HCT116 (cell line): ENCODE measurements around the gene PHTF1. TPM values are rescaled to one million over a fixed set of nuclear protein-coding genes. Genes with fewer than 3 reads are reported as not detected.

ENCODE experiments used
- ATAC-seq: fragments of 200-7000 bp; cut with Tn5 transposase; 2 replicates; pipeline ENCODE4 v1.9.1; 2020; ENCODE audit warnings: mild to moderate bottlenecking, moderate library complexity
- BruUV-seq: library from RNA; stranded (reverse); fragments of 400-500 nt; replicated peaks from 2 replicates; lab custom pipeline; 2021; lab: Mats Ljungman, UMichigan
- CTCF ChIA-PET: fragments of 300-600 bp; sonication (Branson Sonifier 250); formaldehyde crosslinking; loops from one replicate; lab custom pipeline; 2021; ENCODE audit warnings: antibody characterized with exemption; lab: Charles Lee
- POLR2A ChIA-PET: fragments of 300-600, 350-600 bp; sonication (Branson Sonifier 250); formaldehyde crosslinking; loops from one replicate; lab custom pipeline; 2021; ENCODE audit warnings: antibody characterized with exemption; lab: Charles Lee
- RAD21 ChIA-PET, 2 experiments: fragments of 300-600 bp; sonication (Branson Sonifier 250); formaldehyde crosslinking; loops; one replicate each; lab custom pipeline; 2023; ENCODE audit warnings: low total read pairs in 2 of 2; ENCODE audit not compliant: uncharacterized antibody in 2 of 2, unreplicated experiment in 2 of 2, low non-redundant PET in 1 of 2; lab: Charles Lee
- DNase-seq: peaks from one replicate; pipeline ENCODE4 v3.0.0-alpha.2; 2010; ENCODE audit warnings: low read depth, low spot score
- H2AFZ ChIP-seq: fragments of 200-600 bp; shearing (Covaris generic), sonication (generic); 2 replicates; pipeline ENCODE4 v1.6.1; 2017; ENCODE audit warnings: low read depth, mixed run types, mixed read lengths, antibody characterized with exemption, low read length; ENCODE audit not compliant: poor library complexity, severe bottlenecking
- H3K27ac ChIP-seq: 2 replicates; pipeline ENCODE4 v1.5.1; 2012; ENCODE audit warnings: low read depth, low read length
- H3K27me3 ChIP-seq: fragments of 200-600 bp; sonication (generic); 2 replicates; pipeline ENCODE4 v1.6.1; 2016; ENCODE audit warnings: mixed run types, low read length, mixed read lengths; ENCODE audit not compliant: insufficient read depth
- H3K36me3 ChIP-seq, 2 experiments: fragments of 200-500 bp in 1 of 2; fragments of 200-600 bp in 1 of 2; sonication (Bioruptor generic) in 1 of 2; sonication (generic) in 1 of 2; 2 replicates each; pipeline versions ENCODE4 v1.5.1 to v1.6.1; 2014 to 2016; ENCODE audit warnings: low read length in 2 of 2, inconsistent platforms in 1 of 2, mixed read lengths in 1 of 2, mixed run types in 1 of 2; ENCODE audit not compliant: insufficient read depth in 2 of 2, control insufficient read depth in 1 of 2
- H3K4me1 ChIP-seq, 2 experiments: fragments of 200-600 bp in 1 of 2; sonication (generic) in 1 of 2; 2 replicates each; pipeline versions ENCODE4 v1.5.1 to v1.6.1; 2012 to 2017; ENCODE audit warnings: low read length in 2 of 2, inconsistent platforms in 1 of 2, mild to moderate bottlenecking in 1 of 2, mixed read lengths in 1 of 2, mixed run types in 1 of 2, moderate library complexity in 1 of 2; ENCODE audit not compliant: insufficient read depth in 2 of 2, control insufficient read depth in 1 of 2
- H3K4me2 ChIP-seq: fragments of 200-600 bp; sonication (generic); 2 replicates; pipeline ENCODE4 v1.6.1; 2017; ENCODE audit warnings: mixed run types, low read length, mixed read lengths
- H3K4me3 ChIP-seq, 2 experiments: fragments of 200-600 bp in 1 of 2; sonication (generic) in 1 of 2; replicated peaks in 1 of 2; 2 replicates each; pipeline ENCODE4 v1.5.1; 2011 to 2016; ENCODE audit warnings: low read length in 2 of 2, control low read depth in 1 of 2, low read depth in 1 of 2, mild to moderate bottlenecking in 1 of 2, mixed read lengths in 1 of 2, mixed run types in 1 of 2
- H3K79me2 ChIP-seq: fragments of 200-600 bp; sonication (generic); 2 replicates; pipeline ENCODE4 v1.6.1; 2017; ENCODE audit warnings: mild to moderate bottlenecking, mixed run types, low read length, moderate library complexity, mixed read lengths; ENCODE audit not compliant: insufficient read depth
- H3K9ac ChIP-seq: fragments of 200-600 bp; sonication (generic); 2 replicates; pipeline ENCODE4 v1.6.1; 2016; ENCODE audit warnings: low read length, mixed read lengths
- H3K9me2 ChIP-seq: fragments of 200-600 bp; sonication (generic), shearing (Covaris generic); 2 replicates; pipeline ENCODE4 v1.6.1; 2017; ENCODE audit warnings: mixed run types, mild to moderate bottlenecking, moderate library complexity; ENCODE audit not compliant: insufficient read depth
- H3K9me3 ChIP-seq, 2 experiments: fragments of 200-500 bp in 1 of 2; fragments of 200-600 bp in 1 of 2; sonication (Bioruptor generic) in 1 of 2; sonication (generic) in 1 of 2; 2 replicates each; pipeline ENCODE4 v1.6.1; 2014 to 2017; ENCODE audit warnings: low read length in 2 of 2, mixed read lengths in 2 of 2, inconsistent platforms in 1 of 2, low read depth in 1 of 2, mild to moderate bottlenecking in 1 of 2, mixed run types in 1 of 2, moderate library complexity in 1 of 2; ENCODE audit not compliant: control insufficient read depth in 1 of 2, insufficient read depth in 1 of 2
- H4K20me1 ChIP-seq: fragments of 200-600 bp; sonication (generic), shearing (Covaris generic); 2 replicates; pipeline ENCODE4 v1.6.1; 2017; ENCODE audit warnings: mixed run types, mild to moderate bottlenecking, moderate library complexity; ENCODE audit not compliant: insufficient read depth
- CBX3 ChIP-seq: IDR thresholded peaks from 2 replicates; pipeline ENCODE4 v1.6.1; 2012; ENCODE audit warnings: low read depth
- CEBPB ChIP-seq: IDR thresholded peaks from 2 replicates; pipeline ENCODE4 v1.6.1; 2012; ENCODE audit warnings: low read depth
- ELF1 ChIP-seq: IDR thresholded peaks from 2 replicates; pipeline ENCODE4 v1.6.1; 2012; ENCODE audit warnings: low read depth, borderline replicate concordance
- EZH2 ChIP-seq: fragments of 200-600 bp; sonication (generic); IDR thresholded peaks from 2 replicates; pipeline ENCODE4 v1.6.1; 2017; ENCODE audit warnings: antibody characterized with exemption, mixed run types
- EZH2phosphoT487 ChIP-seq: fragments of 200-600 bp; IDR thresholded peaks from 2 replicates; pipeline ENCODE4 v1.6.1; 2018; ENCODE audit warnings: antibody characterized with exemption, borderline replicate concordance
- JUND ChIP-seq: IDR thresholded peaks from 2 replicates; pipeline ENCODE4 v1.6.1; 2012
- POLR2A ChIP-seq: IDR thresholded peaks from 2 replicates; pipeline ENCODE4 v1.7.0; 2011; ENCODE audit warnings: borderline replicate concordance; ENCODE audit not compliant: insufficient read depth, insufficient read length; ENCODE audit errors: extremely low read depth
- YY1 ChIP-seq: IDR thresholded peaks from 2 replicates; pipeline ENCODE4 v1.6.1; 2011; ENCODE audit warnings: low read length, low read depth, moderate library complexity, mild to moderate bottlenecking; ENCODE audit not compliant: insufficient replicate concordance; ENCODE audit errors: extremely low read depth
- intact Hi-C: fragments of 100-400 bp; cut with micrococcal nuclease; formaldehyde crosslinking; loops from 2 replicates; pipeline ENCODE4 v1.10.0; 2022
- total RNA-seq: library from RNA; stranded (reverse); gene quantifications from one replicate; pipeline ENCODE4 v1.2.1, GENCODE V29; 2021; ENCODE audit not compliant: unreplicated experiment
- TF ChIP-seq, protein P1 (sequence below): IDR thresholded peaks from 2 replicates; pipeline ENCODE4 v1.6.1; 2012
- TF ChIP-seq, protein P2 (sequence below): IDR thresholded peaks from 2 replicates; pipeline ENCODE4 v1.6.1; 2011; ENCODE audit warnings: mild to moderate bottlenecking, low read length, moderate library complexity; ENCODE audit not compliant: insufficient replicate concordance; ENCODE audit errors: extremely low read depth
- TF ChIP-seq, protein P3 (sequence below): IDR thresholded peaks from 2 replicates; pipeline ENCODE4 v1.6.1; 2012; ENCODE audit warnings: low read depth
- TF ChIP-seq, protein P4 (sequence below): IDR thresholded peaks from 2 replicates; pipeline ENCODE4 v1.6.1; 2012

The PHTF1 gene
- total RNA-seq, 1 experiment from 2014 or later, result 11.4 TPM

DNA sequence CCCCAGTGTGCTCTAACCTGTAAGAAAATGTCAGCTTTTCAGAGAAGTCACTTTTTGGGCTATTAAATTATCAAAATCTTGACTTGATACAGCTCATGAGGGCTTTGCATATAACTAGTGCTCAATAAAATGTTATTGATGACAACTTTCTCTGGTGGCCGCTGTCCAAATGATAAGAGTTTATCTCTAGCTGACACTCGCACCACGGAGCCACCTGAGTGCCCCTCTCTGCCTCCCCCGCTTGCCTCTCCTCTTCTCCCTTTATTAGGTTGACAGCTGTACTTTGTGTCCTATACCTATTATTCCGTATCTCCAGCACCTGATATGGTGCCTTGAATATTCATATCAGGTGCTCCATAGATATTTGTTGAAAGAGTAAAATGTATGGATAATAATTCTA, 82.8 kb downstream of the PHTF1 start:
- BruUV-seq, result no TSS peak
- Histone ChIP-seq H3K27ac (no peak overlapping the region), H3K27me3 (no peaks in the 10 kb centered on the region), H4K20me1 (no peaks in the 10 kb centered on the region), H3K4me1 (peaks cover 5 to 10% of the 10 kb centered on the region in 2 experiments; a peak in 3 of 4 replicates), H2AFZ (no peak overlapping the region), H3K4me3 (no peak overlapping the region), H3K79me2 (no peaks in the 10 kb centered on the region), H3K9me2 (no peaks in the 10 kb centered on the region), H3K36me3 (no peaks in the 10 kb centered on the region), H3K4me2 (no peak overlapping the region), H3K9ac (no peak overlapping the region), H3K9me3 (no peaks in the 10 kb centered on the region)
- ATAC-seq, result no peak
- DNase-seq, result no peak
- CTCF ChIA-PET, result no interaction called here
- intact Hi-C loops, result loop anchor here (10.0 kb wide), 1 partner anchor 222 kb away; no protein-coding TSS in a partner anchor
- no peak for TF ChIP-seq CEBPB
- TF ChIP-seq, protein P1, sequence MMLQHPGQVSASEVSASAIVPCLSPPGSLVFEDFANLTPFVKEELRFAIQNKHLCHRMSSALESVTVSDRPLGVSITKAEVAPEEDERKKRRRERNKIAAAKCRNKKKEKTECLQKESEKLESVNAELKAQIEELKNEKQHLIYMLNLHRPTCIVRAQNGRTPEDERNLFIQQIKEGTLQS, result no peak
- TF ChIP-seq ELF1, result no peak
- no peak for TF ChIP-seq EZH2phosphoT487
- no peak for TF ChIP-seq JUND
- TF ChIP-seq, protein P2, sequence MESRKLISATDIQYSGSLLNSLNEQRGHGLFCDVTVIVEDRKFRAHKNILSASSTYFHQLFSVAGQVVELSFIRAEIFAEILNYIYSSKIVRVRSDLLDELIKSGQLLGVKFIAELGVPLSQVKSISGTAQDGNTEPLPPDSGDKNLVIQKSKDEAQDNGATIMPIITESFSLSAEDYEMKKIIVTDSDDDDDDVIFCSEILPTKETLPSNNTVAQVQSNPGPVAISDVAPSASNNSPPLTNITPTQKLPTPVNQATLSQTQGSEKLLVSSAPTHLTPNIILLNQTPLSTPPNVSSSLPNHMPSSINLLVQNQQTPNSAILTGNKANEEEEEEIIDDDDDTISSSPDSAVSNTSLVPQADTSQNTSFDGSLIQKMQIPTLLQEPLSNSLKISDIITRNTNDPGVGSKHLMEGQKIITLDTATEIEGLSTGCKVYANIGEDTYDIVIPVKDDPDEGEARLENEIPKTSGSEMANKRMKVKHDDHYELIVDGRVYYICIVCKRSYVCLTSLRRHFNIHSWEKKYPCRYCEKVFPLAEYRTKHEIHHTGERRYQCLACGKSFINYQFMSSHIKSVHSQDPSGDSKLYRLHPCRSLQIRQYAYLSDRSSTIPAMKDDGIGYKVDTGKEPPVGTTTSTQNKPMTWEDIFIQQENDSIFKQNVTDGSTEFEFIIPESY, result no peak
- no peak for TF ChIP-seq YY1
- TF ChIP-seq, protein P3, sequence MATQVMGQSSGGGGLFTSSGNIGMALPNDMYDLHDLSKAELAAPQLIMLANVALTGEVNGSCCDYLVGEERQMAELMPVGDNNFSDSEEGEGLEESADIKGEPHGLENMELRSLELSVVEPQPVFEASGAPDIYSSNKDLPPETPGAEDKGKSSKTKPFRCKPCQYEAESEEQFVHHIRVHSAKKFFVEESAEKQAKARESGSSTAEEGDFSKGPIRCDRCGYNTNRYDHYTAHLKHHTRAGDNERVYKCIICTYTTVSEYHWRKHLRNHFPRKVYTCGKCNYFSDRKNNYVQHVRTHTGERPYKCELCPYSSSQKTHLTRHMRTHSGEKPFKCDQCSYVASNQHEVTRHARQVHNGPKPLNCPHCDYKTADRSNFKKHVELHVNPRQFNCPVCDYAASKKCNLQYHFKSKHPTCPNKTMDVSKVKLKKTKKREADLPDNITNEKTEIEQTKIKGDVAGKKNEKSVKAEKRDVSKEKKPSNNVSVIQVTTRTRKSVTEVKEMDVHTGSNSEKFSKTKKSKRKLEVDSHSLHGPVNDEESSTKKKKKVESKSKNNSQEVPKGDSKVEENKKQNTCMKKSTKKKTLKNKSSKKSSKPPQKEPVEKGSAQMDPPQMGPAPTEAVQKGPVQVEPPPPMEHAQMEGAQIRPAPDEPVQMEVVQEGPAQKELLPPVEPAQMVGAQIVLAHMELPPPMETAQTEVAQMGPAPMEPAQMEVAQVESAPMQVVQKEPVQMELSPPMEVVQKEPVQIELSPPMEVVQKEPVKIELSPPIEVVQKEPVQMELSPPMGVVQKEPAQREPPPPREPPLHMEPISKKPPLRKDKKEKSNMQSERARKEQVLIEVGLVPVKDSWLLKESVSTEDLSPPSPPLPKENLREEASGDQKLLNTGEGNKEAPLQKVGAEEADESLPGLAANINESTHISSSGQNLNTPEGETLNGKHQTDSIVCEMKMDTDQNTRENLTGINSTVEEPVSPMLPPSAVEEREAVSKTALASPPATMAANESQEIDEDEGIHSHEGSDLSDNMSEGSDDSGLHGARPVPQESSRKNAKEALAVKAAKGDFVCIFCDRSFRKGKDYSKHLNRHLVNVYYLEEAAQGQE, result no peak
- no peak for TF ChIP-seq EZH2
- TF ChIP-seq, protein P4, sequence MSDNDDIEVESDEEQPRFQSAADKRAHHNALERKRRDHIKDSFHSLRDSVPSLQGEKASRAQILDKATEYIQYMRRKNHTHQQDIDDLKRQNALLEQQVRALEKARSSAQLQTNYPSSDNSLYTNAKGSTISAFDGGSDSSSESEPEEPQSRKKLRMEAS, result no peak
- no peak for TF ChIP-seq CBX3
- TF ChIP-seq POLR2A, result no peak
- POLR2A ChIA-PET, result no interaction called here
- RAD21 ChIA-PET, result no interaction called here
